Type B pancreatic cell (in vitro differentiated cells): ENCODE data around the gene SPON1. TPM values are rescaled to one million over a fixed set of nuclear protein-coding genes. Genes with fewer than 3 reads are reported as not detected.

Experiments used
- DNase-seq: peaks from one replicate; pipeline ENCODE4 v3.0.0; 2021; ENCODE audit warnings: mixed read lengths; ENCODE audit not compliant: unreplicated experiment; ENCODE audit errors: extremely low spot score
- H3K27ac Mint-ChIP-seq: 2 replicates; pipeline ENCODE4 v1.8.0; 2021; ENCODE audit warnings: mild to moderate bottlenecking, mixed read lengths
- H3K27me3 Mint-ChIP-seq: 2 replicates; pipeline ENCODE4 v1.8.0; 2021; ENCODE audit warnings: mixed read lengths
- H3K36me3 Mint-ChIP-seq: 2 replicates; pipeline ENCODE4 v1.8.0; 2021; ENCODE audit warnings: mixed read lengths
- H3K4me1 Mint-ChIP-seq: one replicate; pipeline ENCODE4 v1.8.0; 2021; ENCODE audit warnings: mixed read lengths; ENCODE audit not compliant: unreplicated experiment
- H3K4me3 Mint-ChIP-seq: 2 replicates; pipeline ENCODE4 v1.8.0; 2021; ENCODE audit warnings: mild to moderate bottlenecking, mixed read lengths
- H3K9me3 Mint-ChIP-seq: 2 replicates; pipeline ENCODE4 v1.8.0; 2021; ENCODE audit warnings: mixed read lengths
- total RNA-seq: library from RNA; stranded (reverse); gene quantifications from 2 replicates; pipeline ENCODE4 v1.2.1, GENCODE V29; 2021; ENCODE audit warnings: low replicate concordance
- TF ChIP-seq, protein P1 (sequence below): fragments of 200-600 bp; sonication (generic); conservative IDR thresholded peaks from 2 replicates; pipeline ENCODE4 v1.5.0; 2021; ENCODE audit warnings: antibody characterized with exemption, mild to moderate bottlenecking

SPON1 gene
- total RNA-seq, 1 donor from 2014 or later, result 31.7 TPM

DNA sequence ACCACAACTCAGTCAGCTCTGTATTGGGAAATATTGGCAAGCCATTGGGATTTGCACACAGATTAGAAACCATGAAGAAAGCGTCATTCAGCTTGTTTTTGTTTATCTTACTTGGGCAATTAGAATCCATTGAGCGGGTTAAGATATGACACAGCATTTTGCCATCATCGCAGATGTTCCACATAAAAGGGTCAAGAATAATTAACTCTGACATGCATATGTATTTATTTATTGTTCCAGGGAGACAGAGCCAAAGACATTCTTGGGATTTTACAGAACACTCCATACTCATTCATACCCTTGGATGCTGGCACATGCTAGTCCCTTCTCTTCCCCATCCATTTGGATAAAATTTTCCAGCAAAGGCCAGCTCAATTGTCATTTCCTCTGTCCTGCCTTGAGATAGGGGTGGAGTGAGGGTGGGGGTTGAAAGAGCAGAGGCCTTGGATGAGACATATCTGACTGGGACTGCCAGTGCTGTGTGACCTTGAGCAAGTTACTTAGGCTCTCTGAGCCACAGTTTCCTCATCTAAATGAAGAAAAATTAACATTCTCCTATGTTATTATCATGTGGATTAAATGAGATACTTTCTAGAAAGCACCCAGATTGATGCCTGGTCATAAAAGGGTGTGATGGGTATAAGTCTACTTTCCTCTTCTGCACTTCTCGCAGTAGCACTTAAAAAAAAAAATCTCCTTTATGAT lies 216.7 kb downstream of the SPON1 start:
- DNase-seq, result no peak
- TF ChIP-seq, protein P1, sequence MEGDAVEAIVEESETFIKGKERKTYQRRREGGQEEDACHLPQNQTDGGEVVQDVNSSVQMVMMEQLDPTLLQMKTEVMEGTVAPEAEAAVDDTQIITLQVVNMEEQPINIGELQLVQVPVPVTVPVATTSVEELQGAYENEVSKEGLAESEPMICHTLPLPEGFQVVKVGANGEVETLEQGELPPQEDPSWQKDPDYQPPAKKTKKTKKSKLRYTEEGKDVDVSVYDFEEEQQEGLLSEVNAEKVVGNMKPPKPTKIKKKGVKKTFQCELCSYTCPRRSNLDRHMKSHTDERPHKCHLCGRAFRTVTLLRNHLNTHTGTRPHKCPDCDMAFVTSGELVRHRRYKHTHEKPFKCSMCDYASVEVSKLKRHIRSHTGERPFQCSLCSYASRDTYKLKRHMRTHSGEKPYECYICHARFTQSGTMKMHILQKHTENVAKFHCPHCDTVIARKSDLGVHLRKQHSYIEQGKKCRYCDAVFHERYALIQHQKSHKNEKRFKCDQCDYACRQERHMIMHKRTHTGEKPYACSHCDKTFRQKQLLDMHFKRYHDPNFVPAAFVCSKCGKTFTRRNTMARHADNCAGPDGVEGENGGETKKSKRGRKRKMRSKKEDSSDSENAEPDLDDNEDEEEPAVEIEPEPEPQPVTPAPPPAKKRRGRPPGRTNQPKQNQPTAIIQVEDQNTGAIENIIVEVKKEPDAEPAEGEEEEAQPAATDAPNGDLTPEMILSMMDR, result no peak
- H3K9me3 Mint-ChIP-seq, result no peaks in the 10 kb centered on the region
- no peaks in the 10 kb centered on the region for H3K36me3 Mint-ChIP-seq
- no peak overlapping the region for H3K4me3 Mint-ChIP-seq
- H3K27ac Mint-ChIP-seq, result no peak overlapping the region
- H3K27me3 Mint-ChIP-seq, result peaks cover 14% of the 10 kb centered on the region
- peaks cover 9% of the 10 kb centered on the region for H3K4me1 Mint-ChIP-seq

DNA sequence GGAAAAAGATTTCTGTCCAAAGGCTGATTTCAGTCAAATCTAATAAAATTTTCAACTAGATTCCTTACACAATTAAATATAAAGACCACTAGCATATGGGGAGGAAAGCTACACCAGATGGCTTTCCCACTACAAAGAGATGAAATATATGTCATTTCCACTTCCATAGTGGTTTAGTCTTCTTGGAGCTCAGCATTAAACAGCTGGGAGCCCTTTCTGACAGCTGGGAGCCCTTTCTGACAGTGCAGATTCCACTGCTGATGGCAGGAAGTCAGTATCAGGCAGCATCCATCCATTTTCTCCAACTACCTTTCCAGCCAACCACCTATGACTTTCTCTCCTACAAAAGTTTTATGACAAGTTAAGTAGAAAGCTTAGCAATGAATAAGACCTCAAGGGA lies 218.6 kb downstream of the SPON1 start:
- Mint-ChIP-seq H3K36me3 (no peaks in the 10 kb centered on the region), H3K4me1 (peaks cover 9% of the 10 kb centered on the region), H3K4me3 (no peak overlapping the region), H3K27ac (no peak overlapping the region), H3K27me3 (peaks cover 14% of the 10 kb centered on the region), H3K9me3 (no peaks in the 10 kb centered on the region)
- DNase-seq, result no peak
- TF ChIP-seq, protein P1, result no peak

- Mint-ChIP-seq H3K36me3 (no peaks in the 10 kb centered on the region), H3K9me3 (no peaks in the 10 kb centered on the region), H3K27me3 (peaks cover 14% of the 10 kb centered on the region), H3K4me3 (no peak overlapping the region), H3K4me1 (peaks cover 9% of the 10 kb centered on the region), H3K27ac (no peak overlapping the region)
- TF ChIP-seq, protein P1, result no peak
- no peak for DNase-seq
These were observed 220.4 kb downstream of the SPON1 start for GRCh38 chr11:14182833-14183364.

DNA sequence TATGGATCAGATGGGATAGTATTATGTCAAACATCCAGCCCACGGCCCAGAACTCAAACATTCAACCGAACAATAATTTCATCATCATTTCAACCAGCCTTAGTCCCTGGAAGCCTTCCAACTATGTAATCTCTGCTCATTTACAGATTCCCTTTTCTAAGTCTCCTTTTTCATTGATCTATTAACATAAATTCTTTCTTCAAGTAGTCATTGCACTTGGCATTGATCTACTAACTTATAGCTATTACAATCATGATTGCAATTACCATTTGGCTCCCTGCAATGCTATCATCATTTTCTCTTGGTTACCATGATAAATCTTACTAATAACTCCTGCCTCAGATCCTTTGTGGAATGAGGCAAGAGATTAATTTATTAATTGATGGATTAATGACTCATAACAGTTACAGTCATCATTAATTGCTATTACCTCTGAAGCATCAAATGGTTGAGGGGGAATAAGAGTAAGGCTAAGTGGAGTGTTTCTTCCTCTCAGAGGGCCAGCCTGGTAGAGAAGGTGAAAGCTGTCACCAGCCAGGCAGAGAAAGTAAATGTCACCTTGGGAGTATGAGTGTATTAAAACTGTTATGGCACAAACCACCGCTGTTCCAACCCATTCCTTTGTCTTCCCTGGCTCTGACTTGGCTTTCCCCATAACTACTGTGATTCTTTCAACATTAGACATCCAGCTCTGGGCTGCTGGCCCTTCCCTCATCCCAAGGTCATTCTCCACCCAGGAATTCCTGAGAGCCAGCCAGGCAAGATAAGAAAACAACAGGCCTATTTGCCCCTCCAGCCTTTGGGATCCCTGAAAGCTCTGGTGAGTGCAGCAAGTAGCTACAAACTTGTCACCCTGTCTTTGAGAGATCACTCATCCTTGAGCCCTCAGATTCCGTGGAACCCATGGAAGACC lies 221.8 kb downstream of the SPON1 start:
- Mint-ChIP-seq H3K4me1 (no peaks in the 10 kb centered on the region), H3K27me3 (peaks cover 11% of the 10 kb centered on the region), H3K4me3 (no peak overlapping the region), H3K27ac (no peak overlapping the region), H3K9me3 (no peaks in the 10 kb centered on the region), H3K36me3 (no peaks in the 10 kb centered on the region)
- no peak for DNase-seq
- TF ChIP-seq, protein P1, result no peak

DNA sequence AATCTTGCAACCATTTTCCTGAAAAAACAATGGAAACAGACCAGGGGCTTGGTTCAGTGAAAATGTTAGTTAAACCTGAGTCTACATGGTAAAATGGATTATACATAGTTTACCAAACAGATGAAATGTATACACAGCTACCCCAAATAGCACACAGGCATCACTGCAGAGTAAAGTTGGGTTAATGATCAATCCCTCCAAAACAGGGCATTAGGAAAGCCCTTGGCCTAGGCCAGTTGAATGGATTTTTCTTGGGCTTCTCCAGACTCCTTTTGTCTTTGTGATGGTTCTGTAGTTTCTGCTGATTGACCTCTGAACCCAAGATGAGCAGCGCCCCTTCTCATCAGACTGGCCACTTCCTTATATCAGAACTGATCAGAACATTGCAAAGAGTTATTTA lies 222.9 kb downstream of the SPON1 start:
- Mint-ChIP-seq H3K27ac (no peak overlapping the region), H3K9me3 (no peaks in the 10 kb centered on the region), H3K4me1 (no peaks in the 10 kb centered on the region), H3K36me3 (no peaks in the 10 kb centered on the region), H3K4me3 (no peak overlapping the region), H3K27me3 (peaks cover 6% of the 10 kb centered on the region)
- TF ChIP-seq, protein P1, result no peak
- no peak for DNase-seq
